Jurkat, Clone E6-1 (cell line): ENCODE measurements around the gene OPCML.

Experiments
- DNase-seq: peaks from one replicate; pipeline ENCODE4 v3.0.0-alpha.2; 2011; ENCODE audit warnings: low read depth, low spot score
- H3K4me3 ChIP-seq: 2 replicates; pipeline ENCODE4 v1.5.1; 2011; ENCODE audit warnings: mild to moderate bottlenecking, low read length, control low read depth, moderate library complexity

The OPCML gene

GRCh38 chr11:133337193-133337592 lies 195.1 kb downstream of the OPCML start:
- H3K4me3 ChIP-seq = no peak overlapping the region

DNA sequence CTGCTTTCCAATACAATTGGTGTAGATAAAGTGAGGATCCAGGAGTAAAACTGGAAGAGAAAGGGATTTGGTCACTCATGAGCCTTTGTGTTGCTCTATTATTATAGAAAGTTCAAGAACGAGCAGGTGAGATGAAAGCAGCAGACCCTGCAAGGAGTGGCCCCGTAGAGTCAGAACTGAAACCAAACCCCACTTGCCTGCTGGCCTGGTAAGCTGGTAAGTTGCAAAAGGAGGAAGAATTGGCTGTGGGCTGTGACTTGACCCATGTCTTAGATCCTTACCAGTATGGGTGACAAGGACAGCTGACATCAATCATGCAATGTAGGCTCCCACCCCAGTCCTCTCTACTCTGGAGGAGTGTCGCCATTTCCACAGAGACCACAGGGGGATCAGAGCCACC lies 201.3 kb downstream of the OPCML start:
- no peak for DNase-seq
- H3K4me3 ChIP-seq = no peak overlapping the region

More at GRCh38 chr11:133337193-133337592, 195.1 kb downstream of the OPCML start:
- no peak for DNase-seq

- H3K4me3 ChIP-seq = no peak overlapping the region
These were observed 205.5 kb downstream of the OPCML start for GRCh38 chr11:133326849-133327248.

GRCh38 chr11:133326332-133326731 lies 206.0 kb downstream of the OPCML start:
- no peak overlapping the region for H3K4me3 ChIP-seq
- DNase-seq = no peak

More at GRCh38 chr11:133326849-133327248, 205.5 kb downstream of the OPCML start:
- no peak for DNase-seq

GRCh38 chr11:133325711-133326110 lies 206.6 kb downstream of the OPCML start:
- no peak for DNase-seq
- H3K4me3 ChIP-seq = no peak overlapping the region

- H3K4me3 ChIP-seq = no peak overlapping the region
- no peak for DNase-seq
These were observed 208.9 kb downstream of the OPCML start for GRCh38 chr11:133323354-133323753.

- DNase-seq = no peak
- no peak overlapping the region for H3K4me3 ChIP-seq
These were observed 214.1 kb downstream of the OPCML start for GRCh38 chr11:133318221-133318620.

DNA sequence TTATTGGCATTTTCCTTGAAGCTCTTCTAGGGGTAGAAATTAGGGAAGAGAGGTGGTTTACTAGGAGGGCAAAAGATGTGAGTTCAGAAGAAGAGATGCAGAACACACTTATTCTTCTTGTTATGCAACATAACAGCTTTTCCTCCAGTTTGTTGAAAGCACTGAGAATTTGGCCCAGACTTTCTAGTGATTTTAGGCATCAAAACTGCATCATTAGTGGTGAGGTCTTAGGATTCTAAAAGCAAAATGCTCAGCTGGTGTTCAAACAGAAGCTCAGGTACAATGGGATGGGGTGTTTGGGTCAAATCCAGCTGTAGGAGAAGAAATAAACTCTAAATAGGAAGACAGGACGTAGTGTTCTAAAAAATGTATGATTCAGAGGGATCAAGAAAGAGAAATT lies 221.1 kb downstream of the OPCML start:
- DNase-seq = no peak
- no peak overlapping the region for H3K4me3 ChIP-seq

- peak; percentile 24 for DNase-seq
- no peak overlapping the region for H3K4me3 ChIP-seq
These were observed 226.3 kb downstream of the OPCML start for GRCh38 chr11:133306019-133306418.

GRCh38 chr11:133305208-133305956 lies 226.9 kb downstream of the OPCML start:
- DNase-seq = no peak
- no peak overlapping the region for H3K4me3 ChIP-seq

- no peak overlapping the region for H3K4me3 ChIP-seq
- no peak for DNase-seq
These were observed 229.0 kb downstream of the OPCML start for GRCh38 chr11:133303262-133303661.

- H3K4me3 ChIP-seq = no peak overlapping the region
- DNase-seq = no peak
These were observed 230.2 kb downstream of the OPCML start for GRCh38 chr11:133302056-133302455.

GRCh38 chr11:133300666-133301065 lies 231.6 kb downstream of the OPCML start:
- no peak for DNase-seq
- H3K4me3 ChIP-seq = no peak overlapping the region

DNA sequence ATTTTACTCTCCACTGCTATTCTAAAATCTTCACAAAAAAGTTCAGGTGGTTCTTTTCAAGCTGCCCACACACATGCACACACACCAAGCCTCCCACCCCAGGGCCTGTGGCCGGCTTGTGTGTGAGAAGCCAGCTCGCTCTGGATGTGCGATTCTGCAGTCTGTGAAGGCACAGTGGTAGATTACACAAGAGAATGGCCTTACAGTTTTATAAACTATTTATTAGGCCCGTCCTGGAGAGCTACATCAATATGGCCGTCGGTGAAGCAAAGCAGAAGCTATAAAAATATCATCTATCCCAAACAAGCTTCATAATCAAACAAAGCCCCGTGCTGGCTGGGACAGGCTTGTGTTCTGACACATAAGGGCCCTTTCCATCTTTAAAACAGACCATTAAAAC lies 240.5 kb downstream of the OPCML start:
- no peak overlapping the region for H3K4me3 ChIP-seq
- DNase-seq = no peak

GRCh38 chr11:133285359-133285758 lies 246.9 kb downstream of the OPCML start:
- no peak for DNase-seq

GRCh38 chr11:133284156-133284555 lies 248.1 kb downstream of the OPCML start:
- no peak for DNase-seq
- H3K4me3 ChIP-seq = no peak overlapping the region

More at GRCh38 chr11:133285359-133285758, 246.9 kb downstream of the OPCML start:
- no peak overlapping the region for H3K4me3 ChIP-seq

DNA sequence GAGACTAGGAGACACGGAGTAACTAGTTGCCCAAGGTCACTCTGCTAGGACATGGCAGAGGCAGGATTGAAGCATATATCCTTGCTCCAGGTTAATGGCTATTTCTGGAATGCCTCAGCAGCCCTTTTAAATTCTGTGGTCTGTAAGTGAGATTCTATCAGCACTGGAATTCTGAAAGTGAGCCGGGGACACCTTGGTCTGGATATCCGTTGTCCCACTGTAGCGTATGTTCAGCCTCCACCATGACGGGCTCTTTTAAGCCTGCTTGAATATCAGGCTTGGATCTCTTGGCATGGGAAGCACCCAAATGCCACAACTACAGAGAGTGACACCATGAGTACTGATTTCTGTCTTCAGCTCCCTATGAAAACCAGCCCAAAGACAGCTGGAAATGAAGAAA lies 254.4 kb downstream of the OPCML start:
- H3K4me3 ChIP-seq = no peak overlapping the region
- DNase-seq = no peak

GRCh38 chr11:133271871-133272776 lies 260.2 kb downstream of the OPCML start:
- no peak for DNase-seq
- H3K4me3 ChIP-seq = no peak overlapping the region

GRCh38 chr11:133271206-133271605 lies 261.1 kb downstream of the OPCML start:
- no peak overlapping the region for H3K4me3 ChIP-seq
- DNase-seq = no peak

- no peak for DNase-seq
- H3K4me3 ChIP-seq = no peak overlapping the region
These were observed 263.0 kb downstream of the OPCML start for GRCh38 chr11:133269267-133269666.
